IPS-18a (cell line): Measurements from ENCODE around the gene ABCC6.
"Not testable (repeated sequence)": the region's sequence is repeated elsewhere in the genome, so short reads cannot be mapped to it uniquely, and the experiment has no call there.

Experiments used
- H3K27ac ChIP-seq: one replicate; pipeline ENCODE4 v1.5.1; 2013; ENCODE audit warnings: low read length
- H3K27me3 ChIP-seq: one replicate; pipeline ENCODE4 v1.6.1; 2013; ENCODE audit warnings: mild to moderate bottlenecking, low read length; ENCODE audit not compliant: control insufficient read depth, insufficient read depth
- H3K36me3 ChIP-seq: one replicate; pipeline ENCODE4 v1.6.1; 2013; ENCODE audit warnings: low read depth, low read length; ENCODE audit not compliant: control insufficient read depth
- H3K4me1 ChIP-seq: one replicate; pipeline ENCODE4 v1.6.1; 2013; ENCODE audit warnings: low read depth, low read length; ENCODE audit not compliant: control insufficient read depth
- H3K4me3 ChIP-seq: one replicate; pipeline ENCODE4 v1.5.1; 2013; ENCODE audit warnings: low read length
- H3K9ac ChIP-seq: one replicate; pipeline ENCODE4 v1.6.1; 2013; ENCODE audit warnings: mild to moderate bottlenecking, low read length, moderate library complexity
- H3K9me3 ChIP-seq: one replicate; pipeline ENCODE4 v1.6.1; 2013; ENCODE audit warnings: low read depth, low read length; ENCODE audit not compliant: control insufficient read depth

Gene ABCC6

DNA sequence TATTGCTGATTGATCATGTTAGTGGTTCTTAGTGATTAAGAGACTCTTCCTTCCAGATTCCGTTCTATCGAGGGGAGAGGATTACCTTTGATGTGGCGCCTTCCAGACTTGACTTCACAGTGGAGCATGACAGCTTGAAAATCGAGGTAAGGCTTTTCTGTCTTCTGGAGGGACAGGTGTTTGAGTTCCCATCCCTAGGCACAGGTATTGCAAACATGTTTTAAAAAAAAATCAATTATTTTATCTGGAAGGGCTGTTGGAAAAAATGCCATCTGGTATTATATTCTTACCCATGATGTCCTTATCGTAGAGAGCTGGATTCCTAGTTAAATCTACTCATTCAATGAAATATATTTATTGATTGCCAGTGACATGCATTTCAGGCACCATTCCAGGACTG, 29.1 kb upstream of the ABCC6 start:
- not testable (repeated sequence) for H3K27me3 ChIP-seq, H3K4me1 ChIP-seq, H3K36me3 ChIP-seq, H3K9me3 ChIP-seq, H3K27ac ChIP-seq, H3K4me3 ChIP-seq, H3K9ac ChIP-seq

DNA sequence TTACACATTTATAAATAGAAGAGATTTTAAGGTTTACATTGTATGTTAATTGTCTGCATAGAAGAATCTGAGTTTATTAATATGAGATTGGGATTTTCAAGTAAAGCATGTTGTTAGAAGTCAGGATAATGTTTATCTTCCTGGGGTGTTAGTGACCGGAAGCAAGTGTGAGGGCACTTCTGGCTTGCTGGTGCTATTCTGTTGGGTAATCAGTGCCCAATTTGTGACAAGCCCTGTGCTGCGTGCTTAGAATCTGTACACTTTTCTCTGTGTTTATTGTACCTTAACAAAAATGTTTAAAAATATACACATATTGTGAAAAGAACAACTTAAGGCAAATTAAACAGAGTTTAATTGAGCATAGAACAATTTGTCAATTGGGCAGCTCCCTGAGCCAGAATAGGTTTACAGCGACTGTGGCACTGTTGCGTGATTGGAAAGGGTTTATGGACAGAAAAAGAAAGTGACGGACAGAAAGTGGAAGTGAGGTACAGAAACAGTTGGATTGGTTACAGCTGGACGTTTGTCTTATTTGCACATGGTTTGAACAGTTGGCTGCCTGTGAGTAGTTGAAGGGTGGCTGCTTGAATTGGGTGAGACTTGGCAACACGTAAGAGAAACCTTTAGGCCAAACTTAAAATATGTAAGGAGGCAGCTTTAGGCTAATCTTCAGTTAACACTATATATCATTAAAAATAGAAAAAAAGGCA, 26.5 kb upstream of the ABCC6 start:
- not testable (repeated sequence) for H3K36me3 ChIP-seq, H3K4me1 ChIP-seq, H3K9me3 ChIP-seq, H3K4me3 ChIP-seq, H3K9ac ChIP-seq, H3K27me3 ChIP-seq, H3K27ac ChIP-seq

DNA sequence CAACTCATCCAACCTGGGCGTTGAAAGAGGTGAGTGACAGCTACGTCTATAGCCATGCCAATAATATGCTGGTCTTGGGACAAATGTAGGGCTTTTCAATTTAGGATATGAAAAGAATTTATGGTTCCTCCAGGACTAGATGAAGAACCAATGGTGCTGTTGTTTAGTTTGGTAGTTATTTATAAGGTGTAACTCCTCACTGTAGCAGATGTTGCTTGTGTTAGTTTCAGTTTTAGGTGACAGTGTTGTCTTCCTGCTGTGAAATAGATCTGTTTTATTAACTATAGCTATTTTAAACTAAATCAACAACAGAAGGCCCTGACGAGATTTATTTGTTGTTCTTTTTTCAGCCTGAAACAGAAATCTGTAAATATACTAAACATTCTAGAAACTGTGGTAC, 24.1 kb upstream of the ABCC6 start:
- H3K27me3 ChIP-seq, H3K36me3 ChIP-seq, H3K27ac ChIP-seq, H3K9me3 ChIP-seq, H3K9ac ChIP-seq, H3K4me3 ChIP-seq, H3K4me1 ChIP-seq: not testable (repeated sequence)

DNA sequence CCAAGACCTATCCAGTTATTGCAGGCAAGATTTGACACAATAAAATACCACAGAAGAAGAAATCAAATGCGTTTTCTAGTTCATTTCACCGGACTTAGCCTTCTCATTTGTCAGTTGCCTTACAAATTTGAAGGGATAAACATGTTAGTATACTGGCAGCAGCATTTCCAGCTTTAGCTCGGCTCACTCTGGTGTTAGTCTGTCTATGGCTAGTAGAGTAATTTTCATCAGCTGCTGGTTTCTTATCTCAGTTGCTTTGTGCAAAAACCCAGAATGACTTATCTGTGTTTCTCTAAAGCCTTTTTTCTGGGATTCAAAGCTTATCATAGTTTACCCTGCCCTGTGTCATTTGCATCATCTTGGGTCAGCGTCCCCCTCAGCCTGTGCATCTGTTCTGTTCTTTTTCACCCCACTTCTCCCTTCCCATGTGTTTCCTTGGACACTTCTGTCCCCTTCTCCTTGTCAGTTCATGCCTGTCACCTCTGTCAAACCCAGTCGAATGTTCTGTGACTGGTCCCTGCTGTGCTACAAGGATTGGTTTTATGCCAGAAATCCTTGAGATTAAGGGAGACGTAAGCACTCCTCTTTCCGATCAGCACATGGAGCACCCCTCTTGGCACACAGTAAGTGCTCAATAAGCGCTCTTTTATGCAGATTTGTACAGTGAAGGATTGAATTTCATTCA, 23.4 kb upstream of the ABCC6 start:
- not testable (repeated sequence) for H3K27ac ChIP-seq, H3K9ac ChIP-seq, H3K36me3 ChIP-seq, H3K4me1 ChIP-seq, H3K4me3 ChIP-seq, H3K9me3 ChIP-seq, H3K27me3 ChIP-seq

DNA sequence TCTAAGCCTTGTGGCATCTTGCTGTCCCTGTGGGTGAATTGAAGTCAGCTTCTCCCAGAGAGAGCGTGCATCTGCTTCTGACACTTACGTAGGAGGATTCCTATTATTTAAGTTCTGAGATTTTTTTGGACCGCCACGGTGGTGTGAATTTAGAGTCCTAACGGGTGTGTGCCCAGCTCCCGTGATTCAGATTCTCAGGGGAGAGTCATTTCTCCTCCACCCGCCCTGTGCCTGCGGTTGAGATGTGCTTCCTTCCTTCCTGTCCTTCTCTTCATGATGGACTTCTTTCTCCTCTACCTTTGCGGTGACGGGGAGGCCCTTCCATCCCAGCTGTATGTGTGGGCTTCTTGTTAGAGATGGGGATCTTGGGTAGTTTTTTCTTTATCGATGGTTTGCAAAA, 20.6 kb upstream of the ABCC6 start:
- H3K27me3 ChIP-seq, H3K9me3 ChIP-seq, H3K4me1 ChIP-seq, H3K9ac ChIP-seq, H3K36me3 ChIP-seq, H3K4me3 ChIP-seq, H3K27ac ChIP-seq: not testable (repeated sequence)

DNA sequence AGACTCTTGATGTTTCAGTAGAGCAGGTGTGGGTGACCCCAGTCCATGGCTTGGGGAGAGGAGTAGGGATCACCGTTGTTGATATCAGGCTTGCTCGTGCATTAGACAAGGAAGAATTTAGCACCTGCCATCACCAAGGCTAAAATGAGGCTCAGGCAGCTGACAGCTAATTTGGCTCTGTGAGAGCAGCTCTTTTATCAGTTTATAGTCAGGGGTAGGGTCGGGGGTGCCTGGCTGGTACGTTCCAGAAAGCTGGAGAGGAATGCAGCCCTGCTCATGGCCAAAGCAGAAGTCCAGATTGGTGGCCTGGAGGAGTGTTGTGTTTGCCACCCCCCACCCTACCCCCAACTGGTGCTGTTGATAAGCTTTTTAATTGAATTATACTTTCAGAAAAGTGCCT, 17.4 kb upstream of the ABCC6 start:
- not testable (repeated sequence) for H3K4me1 ChIP-seq, H3K36me3 ChIP-seq, H3K27ac ChIP-seq, H3K4me3 ChIP-seq, H3K9me3 ChIP-seq, H3K9ac ChIP-seq, H3K27me3 ChIP-seq

DNA sequence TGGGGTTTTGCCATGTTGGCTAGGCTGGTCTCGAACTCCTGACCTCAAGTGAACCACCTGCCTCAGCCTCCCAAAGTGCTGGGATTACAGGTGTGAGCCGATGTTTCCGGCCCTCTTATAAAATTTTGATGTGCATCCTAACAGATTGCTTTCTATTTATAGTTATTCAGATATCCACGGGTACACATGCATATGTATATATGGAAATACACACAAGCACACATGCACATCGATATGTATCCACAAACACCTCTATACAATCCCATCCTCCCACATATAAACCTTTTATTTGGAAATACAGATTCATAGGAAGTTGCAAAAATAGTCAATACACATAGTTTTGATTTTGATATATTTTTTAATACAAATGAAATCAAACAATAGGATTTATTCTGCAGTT, 14.4 kb upstream of the ABCC6 start:
- H3K9ac ChIP-seq, H3K36me3 ChIP-seq, H3K4me3 ChIP-seq, H3K9me3 ChIP-seq, H3K4me1 ChIP-seq, H3K27me3 ChIP-seq, H3K27ac ChIP-seq: not testable (repeated sequence)

DNA sequence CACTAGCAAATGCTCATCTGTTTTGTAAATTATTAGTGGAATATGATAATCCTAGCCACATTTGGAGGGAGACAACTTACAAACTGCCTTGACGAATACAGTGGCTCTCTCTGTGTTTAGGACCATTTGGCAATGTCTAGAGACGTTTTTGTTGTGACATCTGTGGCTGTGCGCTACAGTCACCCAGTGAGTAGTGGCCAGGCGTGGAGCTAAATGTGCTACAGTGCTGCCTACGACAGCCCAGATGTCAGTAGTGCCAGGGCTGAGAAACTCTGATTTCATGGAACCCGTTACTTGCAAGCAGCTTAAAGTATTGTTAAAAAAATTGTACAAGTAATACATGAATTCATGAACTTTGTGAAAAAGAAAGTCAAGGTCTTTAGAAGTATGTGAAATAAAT, 13.8 kb upstream of the ABCC6 start:
- H3K9me3 ChIP-seq, H3K9ac ChIP-seq, H3K27ac ChIP-seq, H3K36me3 ChIP-seq, H3K4me1 ChIP-seq, H3K27me3 ChIP-seq, H3K4me3 ChIP-seq: not testable (repeated sequence)

DNA sequence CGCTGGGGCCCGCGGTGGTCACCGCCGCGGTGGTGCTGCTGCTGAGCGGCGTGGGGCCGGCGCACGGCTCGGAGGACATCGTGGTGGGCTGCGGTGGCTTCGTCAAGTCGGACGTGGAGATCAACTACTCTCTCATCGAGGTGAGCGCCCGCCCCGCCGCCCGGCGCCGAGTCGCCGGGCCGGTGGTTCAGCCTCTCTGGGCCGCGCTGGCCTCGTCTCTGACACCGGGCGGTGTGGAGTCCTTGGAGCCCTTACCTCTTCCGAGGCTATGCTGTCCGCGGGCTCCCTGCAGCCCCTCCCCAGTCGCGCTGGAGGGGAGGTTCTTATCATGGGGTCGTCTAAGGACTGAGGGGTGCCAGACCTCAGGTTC, 9.4 kb upstream of the ABCC6 start:
- H3K4me1 ChIP-seq, H3K9ac ChIP-seq, H3K36me3 ChIP-seq, H3K9me3 ChIP-seq, H3K27me3 ChIP-seq, H3K4me3 ChIP-seq, H3K27ac ChIP-seq: not testable (repeated sequence)

DNA sequence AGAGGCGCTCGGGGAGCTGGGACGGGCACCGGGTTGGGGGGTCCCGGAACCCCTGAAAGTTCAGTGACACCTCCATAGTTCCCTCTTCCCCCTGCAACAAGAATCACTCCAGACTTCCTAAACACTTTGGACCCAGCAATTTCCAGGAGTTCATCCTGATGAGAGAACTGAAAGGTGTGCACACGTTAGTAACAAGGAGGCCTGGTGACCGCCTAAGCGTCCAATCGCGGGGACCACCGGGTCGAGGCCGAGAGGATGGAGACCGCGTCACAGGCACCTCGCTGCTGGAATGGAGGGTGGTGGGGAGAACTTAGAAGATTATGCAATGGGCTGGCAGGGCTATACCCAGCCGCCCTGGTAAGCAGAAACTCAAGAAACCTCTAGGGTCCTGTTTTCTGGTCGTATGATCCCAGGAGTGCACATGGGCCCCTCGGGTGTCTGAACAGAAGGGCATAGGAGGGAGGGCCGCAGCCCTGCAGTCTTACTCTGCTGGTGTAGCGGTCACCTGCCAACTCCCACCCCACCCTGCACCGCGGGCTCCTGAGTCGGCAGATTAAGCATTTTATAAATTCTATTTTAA, 458 bp upstream of the ABCC6 start:
- not testable (repeated sequence) for H3K4me3 ChIP-seq, H3K27ac ChIP-seq, H3K36me3 ChIP-seq, H3K4me1 ChIP-seq, H3K27me3 ChIP-seq, H3K9me3 ChIP-seq, H3K9ac ChIP-seq

DNA sequence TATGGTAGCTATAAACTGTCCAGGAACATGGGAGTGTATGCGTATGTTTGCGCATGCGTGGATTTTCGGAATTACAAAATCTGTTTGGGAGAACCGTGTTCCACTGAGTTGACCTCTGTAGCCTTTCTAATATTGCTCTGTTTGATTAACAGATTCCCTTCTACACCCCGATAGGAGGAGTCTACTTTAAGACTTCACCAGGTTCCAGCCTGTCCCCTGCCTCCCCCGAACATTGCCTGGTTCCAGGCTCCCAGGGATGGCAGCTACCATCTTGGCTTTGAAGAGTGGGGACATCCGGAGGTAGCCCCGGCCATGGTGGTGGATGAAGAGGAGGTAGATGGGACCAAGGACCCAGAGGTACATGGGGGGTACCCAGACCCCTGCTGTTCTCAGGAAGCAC, 1.9 kb downstream of the ABCC6 start:
- H3K4me3 ChIP-seq, H3K36me3 ChIP-seq, H3K27ac ChIP-seq, H3K9me3 ChIP-seq, H3K27me3 ChIP-seq, H3K4me1 ChIP-seq, H3K9ac ChIP-seq: not testable (repeated sequence)

DNA sequence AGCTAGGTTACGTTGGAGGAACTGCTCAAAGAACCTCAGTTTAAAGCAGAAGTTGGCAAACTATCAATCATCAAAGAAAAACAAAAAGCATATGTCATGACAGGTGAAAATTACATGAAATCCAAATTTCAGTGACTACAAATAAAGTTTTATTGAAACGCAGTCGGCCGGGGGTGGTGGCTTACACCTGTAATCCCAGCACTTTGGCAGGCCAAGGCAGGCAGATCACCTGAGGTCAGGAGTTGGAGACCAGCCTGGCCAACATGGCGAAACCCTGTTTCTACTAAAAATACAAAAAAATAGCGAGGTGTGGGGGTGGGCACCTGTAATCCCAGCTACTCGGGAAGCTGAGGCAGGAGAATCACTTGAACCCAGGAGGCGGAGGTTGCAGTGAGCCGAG, 2.8 kb downstream of the ABCC6 start:
- H3K27ac ChIP-seq, H3K4me3 ChIP-seq, H3K9me3 ChIP-seq, H3K27me3 ChIP-seq, H3K9ac ChIP-seq, H3K4me1 ChIP-seq, H3K36me3 ChIP-seq: not testable (repeated sequence)
